Tibial artery (tissue), 4 donors: Measurements from ENCODE around the gene VENTX.

Experiments used
- DNase-seq, 2 donors: peaks; one replicate each; pipeline ENCODE4 v3.0.0-alpha.2; 2019
- H3K27ac ChIP-seq, 2 donors: fragments of 200-600 bp; sonication (generic) in 1 of 2; 1 replicate in 1 of 2; 2 replicates in 1 of 2; pipeline ENCODE4 v1.5.1; 2018 to 2019; ENCODE audit warnings: mild to moderate bottlenecking in 1 of 2
- H3K27me3 ChIP-seq, 2 donors: fragments of 200-600 bp; sonication (generic) in 1 of 2; one replicate each; pipeline versions ENCODE4 v1.5.1 to v1.6.0; 2016 to 2019
- H3K36me3 ChIP-seq, 3 donors: fragments of 200-600 bp; sonication (generic) in 2 of 3; one replicate each; pipeline ENCODE4 v1.5.1; 2016 to 2019; ENCODE audit warnings: mild to moderate bottlenecking in 2 of 3
- H3K4me1 ChIP-seq, 4 donors: fragments of 200-600 bp; sonication (generic) in 2 of 4; 1 replicate in 3 of 4; 2 replicates in 1 of 4; pipeline ENCODE4 v1.5.1; 2016 to 2019
- H3K4me3 ChIP-seq, 2 donors: fragments of 200-600 bp; sonication (generic) in 1 of 2; 1 replicate in 1 of 2; 2 replicates in 1 of 2; pipeline ENCODE4 v1.5.1; 2018 to 2019; ENCODE audit warnings: mild to moderate bottlenecking in 2 of 2
- H3K9me3 ChIP-seq, 3 donors: fragments of 200-600 bp; sonication (generic) in 1 of 3; one replicate each; pipeline ENCODE4 v1.5.1; 2016 to 2019
- intact Hi-C: fragments of 100-400 bp; cut with DNase I; formaldehyde crosslinking; loops from one replicate; pipeline ENCODE4 v1.15.0; 2023; ENCODE audit warnings: low total_unique reads
- TF ChIP-seq, protein P1 (sequence below), 2 experiments: fragments of 200-600 bp in 1 of 2; fragments of 450-650 bp in 1 of 2; IDR thresholded peaks; one replicate each; pipeline ENCODE4 v1.5.1; 2017 to 2019; ENCODE audit warnings: antibody characterized with exemption in 2 of 2, mild to moderate bottlenecking in 1 of 2, moderate library complexity in 1 of 2

Gene VENTX

GRCh38 chr10:133279326-133280226 is 41.9 kb downstream of the VENTX start:
- Histone ChIP-seq H3K27me3 (peaks cover 0 to 20% of the 10 kb centered on the region in 2 donors), H3K4me1 (peaks cover 0 to 20% (median 6%) of the 10 kb centered on the region in 4 donors), H3K9me3 (no peaks in the 10 kb centered on the region), H3K4me3 (no peak overlapping the region), H3K27ac (no peak overlapping the region), H3K36me3 (peaks cover 45 to 68% (median 60%) of the 10 kb centered on the region in 3 donors)
- intact Hi-C loops = no loop called here
- TF ChIP-seq, protein P1, sequence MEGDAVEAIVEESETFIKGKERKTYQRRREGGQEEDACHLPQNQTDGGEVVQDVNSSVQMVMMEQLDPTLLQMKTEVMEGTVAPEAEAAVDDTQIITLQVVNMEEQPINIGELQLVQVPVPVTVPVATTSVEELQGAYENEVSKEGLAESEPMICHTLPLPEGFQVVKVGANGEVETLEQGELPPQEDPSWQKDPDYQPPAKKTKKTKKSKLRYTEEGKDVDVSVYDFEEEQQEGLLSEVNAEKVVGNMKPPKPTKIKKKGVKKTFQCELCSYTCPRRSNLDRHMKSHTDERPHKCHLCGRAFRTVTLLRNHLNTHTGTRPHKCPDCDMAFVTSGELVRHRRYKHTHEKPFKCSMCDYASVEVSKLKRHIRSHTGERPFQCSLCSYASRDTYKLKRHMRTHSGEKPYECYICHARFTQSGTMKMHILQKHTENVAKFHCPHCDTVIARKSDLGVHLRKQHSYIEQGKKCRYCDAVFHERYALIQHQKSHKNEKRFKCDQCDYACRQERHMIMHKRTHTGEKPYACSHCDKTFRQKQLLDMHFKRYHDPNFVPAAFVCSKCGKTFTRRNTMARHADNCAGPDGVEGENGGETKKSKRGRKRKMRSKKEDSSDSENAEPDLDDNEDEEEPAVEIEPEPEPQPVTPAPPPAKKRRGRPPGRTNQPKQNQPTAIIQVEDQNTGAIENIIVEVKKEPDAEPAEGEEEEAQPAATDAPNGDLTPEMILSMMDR (IDR thresholded peaks at IDR 0.05) = no peak
- DNase-seq = no peak

- H3K36me3 ChIP-seq = peaks cover 55 to 77% (median 70%) of the 10 kb centered on the region in 3 donors
- intact Hi-C loops = no loop called here
- TF ChIP-seq, protein P1 (IDR thresholded peaks at IDR 0.05) = no peak
Measured at GRCh38 chr10:133280391-133281059, 42.9 kb downstream of the VENTX start.

GRCh38 chr10:133281084-133281483 is 43.4 kb downstream of the VENTX start:
- TF ChIP-seq, protein P1 (IDR thresholded peaks at IDR 0.05) = no peak
- no peaks in the 10 kb centered on the region for H3K9me3 ChIP-seq
- H3K27ac ChIP-seq = no peak overlapping the region
- no peak for DNase-seq
- peaks cover 60 to 83% (median 75%) of the 10 kb centered on the region in 3 donors for H3K36me3 ChIP-seq
- peaks cover 0 to 16% of the 10 kb centered on the region in 2 donors for H3K27me3 ChIP-seq
- no peak overlapping the region for H3K4me3 ChIP-seq
- H3K4me1 ChIP-seq = peaks cover 0 to 18% (median 6%) of the 10 kb centered on the region in 4 donors
- intact Hi-C loops = no loop called here

More at GRCh38 chr10:133280391-133281059, 42.9 kb downstream of the VENTX start:
- H3K27ac ChIP-seq = no peak overlapping the region
- H3K27me3 ChIP-seq = peaks cover 0 to 20% of the 10 kb centered on the region in 2 donors
- peaks cover 0 to 20% (median 6%) of the 10 kb centered on the region in 4 donors for H3K4me1 ChIP-seq
- H3K4me3 ChIP-seq = no peak overlapping the region
- DNase-seq = no peak
- no peaks in the 10 kb centered on the region for H3K9me3 ChIP-seq

DNA sequence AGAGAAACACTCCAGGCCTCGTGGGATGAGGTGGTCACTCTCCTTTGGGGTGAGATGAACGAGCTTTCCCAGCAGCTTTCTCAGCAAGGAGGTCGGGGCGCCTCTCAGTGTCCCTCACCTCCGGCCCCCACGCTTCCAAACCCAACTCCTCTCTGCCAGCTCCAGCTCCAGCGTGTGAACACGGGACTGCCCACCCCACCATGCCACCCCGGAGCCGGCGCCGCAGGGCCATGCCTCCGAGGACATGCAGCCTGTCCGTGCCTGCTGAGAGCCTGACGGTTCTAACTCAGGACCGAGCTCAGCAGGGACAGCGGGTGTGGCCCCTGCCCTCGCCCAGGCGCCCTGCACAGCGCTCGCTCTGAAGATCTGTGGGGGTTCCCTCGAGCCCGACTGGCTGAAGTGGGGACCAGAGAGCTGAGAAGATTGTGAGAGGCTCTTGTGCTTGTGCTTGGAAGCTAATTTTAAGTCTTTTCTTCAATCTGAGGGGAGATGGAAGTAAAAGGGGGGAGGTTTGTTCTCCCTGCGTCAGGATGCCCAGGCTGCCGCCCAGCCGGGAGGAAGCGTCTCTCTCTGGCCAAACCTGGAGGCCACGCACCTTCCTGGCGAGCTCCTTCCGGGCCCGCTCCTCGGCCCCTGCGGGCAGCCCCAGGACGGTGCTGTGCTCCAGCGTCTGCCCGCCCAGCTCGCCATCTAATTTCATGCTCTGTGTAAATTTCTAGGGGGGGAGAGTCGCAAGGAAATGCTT is 44.1 kb downstream of the VENTX start:
- H3K36me3 ChIP-seq = peaks cover 68 to 90% (median 81%) of the 10 kb centered on the region in 3 donors
- no peak for DNase-seq
- H3K27ac ChIP-seq = no peak overlapping the region
- H3K9me3 ChIP-seq = no peaks in the 10 kb centered on the region
- peaks cover 0 to 10% (median 3%) of the 10 kb centered on the region in 4 donors for H3K4me1 ChIP-seq
- H3K27me3 ChIP-seq = peaks cover 0 to 9% of the 10 kb centered on the region in 2 donors
- no peak overlapping the region for H3K4me3 ChIP-seq
- intact Hi-C loops = no loop called here
- TF ChIP-seq, protein P1 (IDR thresholded peaks at IDR 0.05) = no peak

DNA sequence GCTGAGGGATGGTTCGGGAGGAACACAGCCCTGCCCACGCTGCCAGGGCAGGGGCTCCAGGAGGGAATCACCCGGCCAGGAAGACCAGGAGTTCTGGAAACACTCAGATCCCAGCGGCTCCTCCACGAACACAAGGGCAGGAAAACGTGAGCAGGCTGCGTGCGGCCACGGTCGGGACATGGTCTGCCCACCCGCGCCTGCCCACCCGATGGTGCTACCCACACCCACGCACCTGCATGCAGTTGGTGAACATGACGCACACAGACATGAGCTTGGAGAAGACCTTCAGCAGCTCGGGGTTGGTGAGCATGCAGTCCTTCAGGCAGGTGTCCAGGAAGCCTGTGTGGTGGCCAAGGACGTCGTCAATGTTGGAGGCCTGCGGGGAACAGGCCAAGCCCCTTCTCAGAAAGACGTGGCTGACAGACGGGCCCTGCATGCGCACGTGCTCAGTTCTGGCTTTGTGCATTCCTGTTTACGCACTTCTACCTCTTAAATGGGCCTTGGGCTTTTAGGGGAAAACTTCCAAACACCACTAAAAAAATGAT is 45.3 kb downstream of the VENTX start:
- H3K27ac ChIP-seq = no peak overlapping the region
- no peak for DNase-seq
- no peaks in the 10 kb centered on the region for H3K27me3 ChIP-seq
- TF ChIP-seq, protein P1 (IDR thresholded peaks at IDR 0.05) = no peak
- H3K4me1 ChIP-seq = peaks cover 0 to 3% (median 0%) of the 10 kb centered on the region in 4 donors
- intact Hi-C loops = no loop called here
- H3K36me3 ChIP-seq = peaks cover 76 to 98% (median 85%) of the 10 kb centered on the region in 3 donors
- H3K4me3 ChIP-seq = no peak overlapping the region
- H3K9me3 ChIP-seq = no peaks in the 10 kb centered on the region
